HPDE6-E6E7 (cell line): ENCODE measurements around the gene LSP1.

Source experiments
- DNase-seq: peaks from one replicate; pipeline ENCODE4 v3.0.0; 2011; ENCODE audit warnings: missing footprints; ENCODE audit errors: extremely low spot score

Gene LSP1

GRCh38 chr11:1917523-1918435 lies 64.9 kb downstream of the LSP1 start:
- DNase-seq, result no peak

DNA sequence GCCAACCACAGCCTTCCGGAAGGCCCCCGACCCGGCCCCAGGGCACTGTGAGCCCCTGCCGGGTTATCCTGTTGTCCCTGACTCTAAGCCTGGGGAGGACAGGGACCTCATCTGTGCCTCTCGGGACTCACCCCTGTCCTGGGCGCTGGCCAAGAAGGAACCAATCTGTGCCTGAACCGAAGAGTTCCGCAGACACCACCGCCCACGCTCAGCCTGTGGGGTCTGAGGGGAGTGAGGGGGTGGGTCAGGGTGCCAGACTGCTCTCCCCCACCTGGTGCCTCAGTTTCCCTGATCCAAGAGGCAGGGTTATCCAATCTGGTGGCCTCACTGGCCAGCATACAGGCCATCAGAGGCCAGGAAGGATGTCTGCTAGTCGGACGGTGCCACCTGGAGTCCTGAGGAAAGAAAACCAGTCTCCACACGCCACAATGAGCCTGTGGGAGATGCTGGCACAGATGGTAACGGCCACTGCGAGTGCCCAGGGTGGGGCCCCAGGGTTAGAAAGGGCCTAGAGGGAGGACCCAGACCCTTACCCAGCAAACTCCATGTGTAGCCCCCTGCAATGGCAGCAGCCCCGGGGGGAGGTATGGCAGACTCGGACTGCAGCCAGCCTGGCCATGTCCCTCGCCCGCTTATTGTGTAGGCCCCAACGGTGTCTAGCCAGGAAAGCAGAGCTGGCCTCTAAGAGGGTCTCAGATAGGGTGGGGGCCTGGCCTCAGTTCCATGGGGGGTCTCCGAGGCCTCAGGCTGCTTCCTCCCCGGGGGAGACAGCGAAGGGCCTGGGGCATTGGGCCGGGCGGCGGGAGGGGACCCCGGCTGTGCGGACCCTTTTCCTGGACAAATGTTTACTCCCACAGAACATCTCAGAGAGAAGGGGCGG lies 65.8 kb downstream of the LSP1 start:
- DNase-seq, result no peak

DNA sequence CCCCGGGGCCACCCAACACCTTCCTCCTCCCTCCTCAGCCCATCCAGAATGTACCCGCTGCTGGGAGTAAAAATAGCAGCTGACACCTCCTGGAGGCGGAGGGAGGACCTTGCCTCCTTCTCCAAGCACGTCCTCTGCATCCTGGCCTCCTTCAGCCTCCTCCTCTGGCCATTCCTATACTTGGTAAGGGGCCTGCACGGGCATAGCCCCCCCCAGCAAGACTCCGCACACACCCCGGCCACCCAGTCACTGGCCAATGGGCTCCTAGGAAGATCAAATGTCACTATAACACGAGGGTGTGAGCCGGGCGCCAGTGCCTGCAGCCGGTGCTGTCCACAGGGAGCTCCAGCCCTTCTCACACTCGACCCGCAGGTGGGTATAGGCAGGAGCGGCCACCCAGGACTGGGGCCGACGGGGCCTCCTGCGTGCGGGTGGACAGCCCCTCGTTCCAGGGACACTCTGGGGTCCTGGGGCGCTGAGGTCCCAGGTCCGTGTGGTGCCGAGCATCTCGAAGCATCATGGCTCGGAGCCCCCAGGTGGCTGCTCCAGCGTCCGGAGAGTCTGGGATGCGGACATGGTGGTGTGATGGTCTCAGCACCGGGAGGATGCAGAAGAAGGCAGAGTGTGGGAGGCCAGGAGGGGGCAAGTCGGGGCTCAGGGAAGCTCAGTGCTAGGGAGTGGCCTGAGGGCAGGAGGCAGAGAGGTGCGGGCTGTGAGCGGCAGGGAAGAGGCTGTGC lies 66.7 kb downstream of the LSP1 start, which contains the start of gene TNNT3:
TSS of gene TNNT3 (plus strand) at position 313 of the 737 bp plus-strand sequence. CDS start 3,172 bp downstream, outside the sequence.
- DNase-seq, result no peak

GRCh38 chr11:1920128-1920908 lies 67.4 kb downstream of the LSP1 start:
- no peak for DNase-seq

- DNase-seq, result no peak
Measured at GRCh38 chr11:1920909-1921573, 68.2 kb downstream of the LSP1 start.

DNA sequence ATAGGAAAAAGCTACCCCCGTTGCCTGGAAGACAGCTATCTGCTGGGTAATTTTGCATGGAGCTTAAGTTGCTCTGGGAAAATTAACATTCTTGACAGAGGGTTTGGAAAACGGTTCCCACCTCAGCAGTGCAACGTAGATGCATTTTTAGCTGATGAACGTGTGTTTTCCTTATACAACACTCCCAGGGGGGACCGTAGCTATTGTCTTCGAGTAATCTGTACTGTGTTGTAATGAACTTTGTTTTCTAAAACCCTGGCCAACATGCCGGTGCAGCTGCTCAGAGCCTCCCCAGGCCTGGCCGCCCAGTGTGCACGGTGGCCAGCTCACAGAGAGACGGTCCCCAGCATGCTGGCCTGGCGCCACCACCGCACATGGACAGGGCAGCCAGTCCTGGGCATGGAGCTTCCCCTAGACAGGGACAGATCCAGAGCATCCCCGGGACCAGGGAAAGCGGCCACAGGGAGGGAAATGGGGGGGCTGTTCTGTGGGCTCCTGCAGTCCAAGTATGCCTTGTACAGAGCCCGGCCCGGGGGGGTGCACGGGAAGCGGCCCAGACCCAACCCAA lies 68.8 kb downstream of the LSP1 start:
- no peak for DNase-seq

DNA sequence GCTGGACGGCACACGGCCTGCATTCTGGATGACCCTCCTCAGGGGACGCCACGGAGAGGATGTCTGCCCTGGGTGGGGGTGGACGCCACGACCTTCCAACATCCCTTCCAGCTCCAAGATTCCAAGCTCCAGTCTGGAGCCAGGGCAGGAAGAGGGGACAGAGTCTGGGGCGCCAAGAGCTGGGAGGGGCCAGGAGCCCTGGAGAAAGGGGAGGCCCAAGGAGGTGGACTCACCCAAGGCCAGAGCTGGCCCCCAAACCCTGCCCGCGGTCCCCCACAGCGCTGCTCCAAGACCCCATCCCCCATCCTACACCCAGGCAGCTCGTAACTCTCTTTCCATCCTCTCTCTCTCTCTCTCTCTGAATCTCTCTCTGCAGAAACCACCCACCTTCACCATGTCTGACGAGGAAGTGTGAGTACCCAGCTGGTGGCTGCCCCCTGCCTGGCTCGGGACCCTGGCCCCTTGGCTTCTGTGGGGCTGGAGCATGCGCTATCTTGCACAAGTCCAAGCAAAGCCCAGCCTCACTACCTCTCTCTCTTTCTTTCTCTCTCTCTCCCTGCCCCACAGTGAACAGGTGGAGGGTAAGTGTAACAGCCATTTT lies 69.7 kb downstream of the LSP1 start:
- no peak for DNase-seq

DNA sequence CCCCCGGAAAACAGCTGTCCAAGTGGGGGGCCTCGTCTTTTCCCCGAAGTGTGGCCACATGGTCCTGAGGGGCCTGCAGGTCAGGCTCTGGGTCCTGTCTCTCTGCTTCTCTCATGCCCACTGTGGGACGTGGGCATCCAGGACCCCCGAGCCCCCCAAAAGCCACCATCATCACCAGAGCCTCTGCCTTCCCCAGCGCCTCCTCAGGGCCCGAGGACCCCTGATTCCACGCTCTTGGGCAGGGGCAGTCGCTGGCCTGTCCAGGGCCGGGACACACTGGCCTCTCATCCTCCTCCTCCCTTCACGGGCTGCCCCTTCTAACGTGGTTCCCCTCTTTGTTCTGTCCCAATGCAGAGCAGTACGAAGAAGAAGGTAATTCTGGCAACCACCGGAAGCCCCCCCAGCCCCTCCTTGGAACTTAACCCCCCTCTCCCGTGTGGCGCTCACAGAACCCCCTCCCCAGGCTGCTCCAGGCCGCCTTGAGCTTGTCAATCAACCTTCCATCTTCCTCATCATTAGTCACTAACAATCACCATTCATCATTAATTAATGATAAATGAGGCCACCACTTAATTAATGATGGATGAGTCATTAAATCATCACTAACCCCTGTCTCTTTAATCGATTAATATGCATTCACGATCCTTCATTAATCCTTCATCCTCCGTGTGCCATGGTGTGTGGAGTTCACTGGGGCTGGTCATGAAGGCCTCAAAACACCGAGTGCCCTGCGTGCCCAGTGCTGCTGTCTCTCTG lies 70.5 kb downstream of the LSP1 start:
- no peak for DNase-seq

GRCh38 chr11:1924181-1924580 lies 71.3 kb downstream of the LSP1 start:
- DNase-seq, result no peak

DNA sequence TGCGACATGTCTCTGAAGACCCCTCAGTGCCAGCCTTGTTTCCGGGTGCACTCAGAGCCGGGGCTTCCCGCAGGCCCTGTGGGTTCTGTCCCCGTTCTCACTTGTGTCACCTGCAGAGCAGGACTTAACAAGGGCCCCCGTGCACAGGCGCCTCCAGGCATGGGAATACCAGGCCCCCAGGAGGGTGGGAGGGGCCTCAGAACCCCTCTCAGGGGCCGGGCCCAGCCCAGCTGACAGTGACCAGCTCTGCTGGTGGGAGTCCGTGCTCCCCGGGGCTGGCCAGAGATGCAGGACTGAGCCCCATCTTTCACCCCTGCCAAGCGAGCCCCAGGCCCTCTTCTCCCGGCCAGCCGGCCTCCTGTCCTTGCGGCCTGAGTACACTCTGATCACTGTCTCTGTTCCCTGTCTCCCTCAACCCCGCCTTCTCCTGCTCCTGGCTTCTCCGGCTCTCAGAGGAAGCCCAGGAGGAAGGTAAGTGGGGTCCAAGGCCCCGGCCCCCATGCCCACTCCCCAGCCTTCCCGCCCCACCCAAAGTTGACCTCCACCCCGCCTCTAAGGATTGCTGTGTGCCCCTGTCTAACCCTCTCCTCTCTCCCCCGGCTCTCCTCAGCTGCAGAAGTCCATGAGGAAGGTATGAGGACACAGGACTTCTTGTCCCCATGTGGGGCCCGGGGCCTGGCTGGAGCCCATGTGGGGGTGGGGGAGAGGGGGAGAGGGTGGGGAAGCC lies 71.9 kb downstream of the LSP1 start:
- DNase-seq, result no peak

GRCh38 chr11:1925373-1926155 lies 72.7 kb downstream of the LSP1 start:
- DNase-seq, result no peak

- no peak for DNase-seq
Measured at GRCh38 chr11:1926156-1927025, 73.5 kb downstream of the LSP1 start.

- DNase-seq, result peak; percentile 50
Measured at GRCh38 chr11:1927026-1927847, 74.4 kb downstream of the LSP1 start.

DNA sequence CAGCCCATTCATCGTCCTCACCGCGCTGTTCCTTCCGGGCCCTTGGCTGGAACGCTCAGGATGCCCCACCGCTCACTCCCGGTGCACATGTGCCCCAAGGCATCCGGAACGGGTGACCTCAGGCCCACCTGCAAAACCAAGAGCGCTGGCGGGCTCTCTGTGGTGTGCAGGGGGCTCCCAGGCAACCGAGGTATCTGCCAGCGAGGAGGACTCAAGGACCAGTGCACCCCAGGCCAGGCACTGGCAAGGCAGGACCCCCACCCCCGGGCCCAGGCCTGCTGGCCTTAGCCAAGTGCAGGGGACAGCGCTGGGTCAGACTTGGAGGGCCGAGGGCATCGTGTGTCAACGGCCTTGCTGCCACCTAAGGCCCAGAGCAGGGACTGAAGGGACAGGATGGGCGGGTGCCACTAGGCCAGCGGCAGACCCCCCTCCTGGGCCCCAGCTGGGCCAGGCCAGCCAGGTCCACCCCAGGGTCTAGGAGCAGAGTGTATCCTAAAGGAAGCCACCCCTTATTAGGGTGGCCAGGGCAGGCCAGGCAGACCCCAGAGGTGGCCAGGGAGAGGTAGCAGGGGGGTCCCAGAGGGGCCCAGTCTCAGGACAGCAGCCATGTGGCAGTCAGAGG lies 75.1 kb downstream of the LSP1 start:
- DNase-seq, result no peak

DNA sequence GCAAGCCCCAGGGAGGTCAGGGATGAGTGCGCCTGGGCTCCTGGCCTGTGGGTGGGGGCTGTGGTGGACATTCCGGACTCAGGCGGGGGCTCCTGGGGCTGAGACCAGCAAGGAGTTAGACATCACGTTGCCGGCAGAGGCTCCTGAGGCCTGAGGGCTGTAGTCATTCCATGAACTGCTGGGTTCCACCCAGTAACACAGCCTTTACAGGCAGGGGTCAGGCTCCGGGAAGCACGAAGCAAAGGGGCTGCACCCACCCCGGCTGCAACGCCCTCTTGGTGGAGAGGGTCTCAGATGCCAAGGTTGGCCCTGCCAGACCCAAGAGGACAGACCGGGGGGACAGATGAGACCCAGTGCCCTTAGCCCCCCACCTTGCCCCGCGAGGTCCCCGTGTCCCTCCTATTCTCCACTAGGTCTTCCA lies 75.6 kb downstream of the LSP1 start:
- no peak for DNase-seq
